ENCODE measurements around the gene PRRG4.

PRRG4 gene

DNA sequence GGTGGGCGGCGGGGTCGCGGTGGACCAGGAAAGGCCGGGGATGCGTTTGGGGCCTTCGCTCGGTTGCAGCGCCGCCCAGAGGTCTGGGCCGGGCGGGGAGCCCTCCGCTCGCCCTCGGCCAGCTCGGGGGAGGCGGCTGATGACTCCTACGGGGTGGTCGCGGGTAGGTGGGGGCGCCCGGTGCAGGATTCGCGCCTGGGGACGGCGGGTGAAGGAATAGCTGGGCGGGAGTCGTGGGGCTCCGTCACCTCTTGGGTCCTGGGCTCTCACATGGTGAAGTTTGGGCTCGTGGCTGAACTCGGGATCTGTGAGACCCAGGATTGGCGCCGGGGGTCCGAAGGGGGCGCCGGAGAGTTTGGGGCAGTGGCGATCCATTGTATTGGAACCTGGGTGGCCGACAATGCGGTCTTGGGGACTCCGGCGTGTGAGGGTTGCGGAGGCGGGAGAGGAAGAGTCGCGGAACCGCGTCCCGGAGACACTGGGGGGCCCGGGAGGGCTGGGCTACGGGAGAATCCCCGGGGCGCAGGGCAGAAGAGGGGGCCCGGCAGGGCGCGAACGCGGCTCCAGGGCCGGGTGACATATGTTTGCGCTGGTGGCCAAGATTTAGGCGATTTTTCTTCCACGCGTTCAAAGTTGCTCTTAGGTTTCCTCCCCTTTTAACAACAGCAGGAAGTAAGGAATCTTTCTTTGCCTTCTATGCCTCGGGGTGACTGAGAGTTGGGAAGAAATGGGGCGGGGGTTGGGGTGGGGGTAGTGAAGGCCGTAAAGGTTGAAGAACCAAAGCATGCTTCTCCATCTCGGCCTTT lies 63.8 kb downstream of the PRRG4 start:
- TF ChIP-seq CTCF (IDR thresholded peaks at IDR 0.05) = peak; percentile 38
- peaks cover 56% of the 10 kb centered on the region for H3K4me1 Mint-ChIP-seq
- peaks cover 35% of the 10 kb centered on the region for H3K36me3 Mint-ChIP-seq (ENCODE audit: low read depth)
- H3K4me3 Mint-ChIP-seq = peak overlapping the region; percentile 95
- H3K27ac Mint-ChIP-seq = peak overlapping the region; percentile 99
- no peaks in the 10 kb centered on the region for H3K27me3 Mint-ChIP-seq (ENCODE audit: low read depth, poor library complexity)
- peaks cover 19% of the 10 kb centered on the region for H3K9me3 Mint-ChIP-seq
- DNase-seq = no peak

DNA sequence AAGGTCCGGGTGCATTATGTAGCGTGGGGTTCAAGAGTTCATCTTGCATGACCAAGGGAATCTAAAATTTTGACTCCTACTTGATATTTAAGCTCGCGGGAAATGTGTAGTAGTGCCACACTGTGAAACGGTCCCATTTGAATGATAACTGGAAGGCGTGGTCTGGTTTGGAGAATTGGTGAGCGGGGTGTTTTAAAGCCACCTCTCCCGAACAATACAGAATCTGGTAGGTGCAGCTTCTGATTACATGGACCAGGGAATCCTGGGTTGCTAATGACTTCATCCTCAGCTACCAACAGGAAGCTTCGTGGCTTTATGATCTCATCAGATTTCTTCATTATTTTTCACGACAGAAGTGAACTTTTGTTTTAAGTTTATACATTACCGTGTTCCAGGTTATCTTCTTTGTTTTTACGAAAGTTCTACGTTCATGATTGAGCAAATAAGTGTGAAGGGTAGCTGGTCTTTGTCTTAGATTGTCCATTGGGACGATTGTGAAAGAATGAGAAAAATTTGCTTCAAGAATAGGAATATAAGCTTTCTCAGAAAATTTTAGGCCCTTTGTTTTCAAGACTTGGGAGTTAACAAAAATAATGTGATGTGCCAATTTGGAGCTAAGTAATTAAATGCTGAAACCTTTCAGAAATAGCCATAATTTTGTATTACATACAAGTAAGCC lies 64.6 kb downstream of the PRRG4 start:
- DNase-seq = peak; percentile 14

GRCh38 chr11:32894921-32895320 lies 65.2 kb downstream of the PRRG4 start:
- no peak for DNase-seq
- Mint-ChIP-seq H3K36me3 (ENCODE audit: low read depth) (peaks cover 35% of the 10 kb centered on the region), H3K27me3 (ENCODE audit: low read depth, poor library complexity) (peaks cover 3% of the 10 kb centered on the region), H3K4me3 (peak overlapping the region; percentile 95), H3K27ac (peak overlapping the region; percentile 99), H3K4me1 (peaks cover 67% of the 10 kb centered on the region), H3K9me3 (peaks cover 5% of the 10 kb centered on the region)
- no peak for TF ChIP-seq CTCF (IDR thresholded peaks at IDR 0.05)

More for the DNA sequence above, 64.6 kb downstream of the PRRG4 start:
- Mint-ChIP-seq H3K4me3 (peak overlapping the region; percentile 95), H3K27me3 (ENCODE audit: low read depth, poor library complexity) (no peaks in the 10 kb centered on the region), H3K27ac (peak overlapping the region; percentile 99), H3K36me3 (ENCODE audit: low read depth) (peaks cover 35% of the 10 kb centered on the region), H3K9me3 (peaks cover 11% of the 10 kb centered on the region), H3K4me1 (peaks cover 62% of the 10 kb centered on the region)
- no peak for TF ChIP-seq CTCF (IDR thresholded peaks at IDR 0.05)

DNA sequence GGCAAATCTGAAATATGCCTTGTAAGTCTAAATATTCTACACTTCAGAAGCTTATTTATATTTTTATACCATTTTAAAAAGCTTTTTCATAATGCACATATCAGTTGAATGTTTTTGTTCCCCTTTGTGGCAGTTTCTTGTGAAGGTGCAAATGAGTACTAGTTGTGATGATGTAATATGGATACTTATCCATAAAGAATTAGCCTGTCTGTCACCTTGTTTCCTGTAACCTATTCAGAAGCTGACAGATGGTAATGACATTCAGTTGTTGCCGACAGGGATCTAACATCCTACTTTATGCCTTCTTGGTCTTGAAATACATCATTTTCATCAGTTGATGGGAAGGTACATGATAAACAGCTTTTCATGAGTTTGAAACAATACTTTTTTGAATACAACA lies 65.7 kb downstream of the PRRG4 start:
- peaks cover 64% of the 10 kb centered on the region for H3K4me1 Mint-ChIP-seq
- H3K9me3 Mint-ChIP-seq = no peaks in the 10 kb centered on the region
- peak overlapping the region; percentile 99 for H3K27ac Mint-ChIP-seq
- H3K36me3 Mint-ChIP-seq (ENCODE audit: low read depth) = peaks cover 35% of the 10 kb centered on the region
- peak overlapping the region; percentile 95 for H3K4me3 Mint-ChIP-seq
- no peak for TF ChIP-seq CTCF (IDR thresholded peaks at IDR 0.05)
- peaks cover 4% of the 10 kb centered on the region for H3K27me3 Mint-ChIP-seq (ENCODE audit: low read depth, poor library complexity)
- no peak for DNase-seq

DNA sequence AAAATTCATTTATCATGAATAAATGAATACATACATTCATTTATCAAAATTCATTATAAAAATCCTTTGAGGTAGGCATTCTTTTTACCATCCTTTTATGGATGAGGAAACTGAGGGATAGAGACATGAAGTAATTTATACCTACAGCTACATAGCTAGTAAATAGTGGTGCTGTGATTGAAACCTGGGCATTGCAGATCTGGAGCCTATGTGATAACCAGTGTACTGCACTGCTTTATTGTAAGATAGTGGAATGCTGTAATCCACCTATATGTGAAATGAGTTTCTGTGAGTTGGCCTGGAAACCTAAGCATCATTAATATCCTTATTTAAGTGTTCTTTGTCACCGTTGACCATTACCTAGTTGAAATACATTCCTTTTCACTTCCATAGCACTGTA lies 67.4 kb downstream of the PRRG4 start:
- Mint-ChIP-seq H3K4me1 (peaks cover 54% of the 10 kb centered on the region), H3K27me3 (ENCODE audit: low read depth, poor library complexity) (peaks cover 4% of the 10 kb centered on the region), H3K4me3 (peak overlapping the region; percentile 26), H3K9me3 (no peaks in the 10 kb centered on the region), H3K36me3 (ENCODE audit: low read depth) (peaks cover 51% of the 10 kb centered on the region), H3K27ac (no peak overlapping the region)
- TF ChIP-seq CTCF (IDR thresholded peaks at IDR 0.05) = no peak
- no peak for DNase-seq
